ENCODE results near the gene KIF23. TPM values are rescaled to one million over a fixed set of nuclear protein-coding genes. Genes with fewer than 3 reads are reported as not detected.

Gene KIF23
- polyA plus RNA-seq, 2 of the 4 experiments (the other 2 are of a cell fraction), result 81.8 to 117 TPM

- ATAC-seq (peak; percentile 81 to 93), FAIRE-seq (peak; percentile 63), DNase-seq (ENCODE audit: low read depth in 1 of 2, low spot score in 1 of 2) (peak; percentile 74 to 93)
- Histone ChIP-seq H3K27ac (peak overlapping the region; percentile 24 to 66; a peak in 5 of 6 replicates), H3K4me3 (no peak overlapping the region), H3K4me1 (peaks cover 26% of the 10 kb centered on the region), H3K9me3 (no peaks in the 10 kb centered on the region), H3K4me2 (peak overlapping the region; percentile 41)
- ChIA-PET POLR2A (interaction anchor here (0.6 to 1.2 kb wide), 3 partner anchors 68 to 306 kb away, joined by 3 to 4 read pairs (median 3); no protein-coding TSS in a partner anchor), CTCF (interaction anchor here (0.6 to 13.9 kb wide), 91 partner anchors 10 to 896 kb away, joined by 3 to 198 read pairs (median 5); partner anchors contain the start of genes GLCE, KIF23 and RPLP1)
- WGBS (ENCODE audit: missing lambda C conversion rate), result 41% methylated on average over 36 of the region's 36 CpGs
- TF ChIP-seq CHD4 (IDR thresholded peaks at IDR 0.05; ENCODE audit: borderline replicate concordance), result no peak
- TF ChIP-seq ZSCAN20 (CRISPR knock-in tag; IDR thresholded peaks at IDR 0.05), result no peak
- TF ChIP-seq TP53 (CRISPR knock-in tag; IDR thresholded peaks at IDR 0.05), result no peak
- TF ChIP-seq ZFP36 (IDR thresholded peaks at IDR 0.05; ENCODE audit: borderline replicate concordance, partially characterized antibody), result no peak
- no peak for TF ChIP-seq HDAC2 (IDR thresholded peaks at IDR 0.05)
- no peak for TF ChIP-seq SREBF2 (IDR thresholded peaks at IDR 0.05)
- peak; percentile 92 to 94 for TF ChIP-seq RAD21 (conservative IDR thresholded peaks at IDR 0.05 in 1 of 2, IDR thresholded peaks at IDR 0.05 in 1 of 2)
- no peak for TF ChIP-seq CEBPB (IDR thresholded peaks at IDR 0.05)
- TF ChIP-seq EP300 (IDR thresholded peaks at IDR 0.05), result no peak
- no peak for TF ChIP-seq ZNF302 (CRISPR knock-in tag; IDR thresholded peaks at IDR 0.05)
- no peak for TF ChIP-seq CBX2 (IDR thresholded peaks at IDR 0.05; ENCODE audit: borderline replicate concordance, low read depth)
- TF ChIP-seq TFCP2L1 (CRISPR knock-in tag; IDR thresholded peaks at IDR 0.05), result no peak; the same call in 1 of the 2 replicates
- TF ChIP-seq SMC3 (IDR thresholded peaks at IDR 0.05), result peak; percentile 96
- peak; percentile 75; the same call in 1 of the 2 replicates for TF ChIP-seq E2F6 (IDR thresholded peaks at IDR 0.05; ENCODE audit: borderline replicate concordance, low read depth)
- peak in 1 of 2 experiments; percentile 35; a peak in 2 of 5 replicates for TF ChIP-seq JUN (IDR thresholded peaks at IDR 0.05)
- peak; percentile 94 for TF ChIP-seq MYC (IDR thresholded peaks at IDR 0.05; ENCODE audit: borderline replicate concordance, low read length)
- TF ChIP-seq HOXB5 (CRISPR knock-in tag; IDR thresholded peaks at IDR 0.05), result no peak
- TF ChIP-seq HOXA7 (CRISPR knock-in tag; IDR thresholded peaks at IDR 0.05), result no peak
- TF ChIP-seq RNF2 (IDR thresholded peaks at IDR 0.05; ENCODE audit: borderline replicate concordance, low read depth), result no peak
- TF ChIP-seq FOXS1 (CRISPR knock-in tag; IDR thresholded peaks at IDR 0.05), result no peak
- TF ChIP-seq RCOR1 (IDR thresholded peaks at IDR 0.05; ENCODE audit: low read depth, low read length), result no peak
- no peak for TF ChIP-seq NR3C1 (IDR thresholded peaks at IDR 0.05)
- TF ChIP-seq POLR2AphosphoS2 (conservative IDR thresholded peaks at IDR 0.05; ENCODE audit: low read length), result no peak
- no peak for TF ChIP-seq CHD2 (IDR thresholded peaks at IDR 0.05; ENCODE audit: low read length, partially characterized antibody)
- no peak for TF ChIP-seq ESRRA (IDR thresholded peaks at IDR 0.05; ENCODE audit: borderline replicate concordance, low read length)
- no peak for TF ChIP-seq GATA3 (IDR thresholded peaks at IDR 0.05; ENCODE audit: borderline replicate concordance)
- no peak for TF ChIP-seq HEYL (CRISPR knock-in tag; IDR thresholded peaks at IDR 0.05)
- TF ChIP-seq NFE2L2 (conservative IDR thresholded peaks at IDR 0.05; ENCODE audit: low read length), result 0 out of 2 replicates have a peak, but pooled peaks have one; percentile 8
- TF ChIP-seq NPAS2 (CRISPR knock-in tag; IDR thresholded peaks at IDR 0.05; ENCODE audit: borderline replicate concordance), result no peak
- TF ChIP-seq USF2 (IDR thresholded peaks at IDR 0.05), result peak; percentile 73
- TF ChIP-seq MAX (IDR thresholded peaks at IDR 0.05), result peak; percentile 97
- TF ChIP-seq EHF (CRISPR knock-in tag; IDR thresholded peaks at IDR 0.05), result no peak
- no peak for TF ChIP-seq MAZ (IDR thresholded peaks at IDR 0.05; ENCODE audit: borderline replicate concordance, low read depth, low read length)
- no peak for TF ChIP-seq POLR2A (IDR thresholded peaks at IDR 0.05; ENCODE audit: low read length)
- TF ChIP-seq CBX8 (IDR thresholded peaks at IDR 0.05), result no peak
- no peak for TF ChIP-seq HOXB13 (CRISPR knock-in tag; IDR thresholded peaks at IDR 0.05; ENCODE audit: low read depth)
- TF ChIP-seq ELK1 (IDR thresholded peaks at IDR 0.05; ENCODE audit: low read depth, low read length), result no peak
Observed at GRCh38 chr15:69394556-69395282, 19.4 kb upstream of the KIF23 start.

Measured in A549 (cell line).